Hepatocyte (in vitro differentiated cells): ENCODE measurements around the gene EIF4G3. TPM values are rescaled to one million over a fixed set of nuclear protein-coding genes. Genes with fewer than 3 reads are reported as not detected.

ENCODE experiments used
- DNase-seq: peaks from one replicate; pipeline ENCODE4 v3.0.0-alpha.2; 2016; ENCODE audit warnings: low spot score
- H2AFZ ChIP-seq: fragments of 200-600 bp; sonication (generic); 2 replicates; pipeline ENCODE4 v1.6.0; 2016; ENCODE audit warnings: antibody characterized with exemption, mild to moderate bottlenecking
- H3K27ac ChIP-seq: fragments of 200-600 bp; sonication (generic); 2 replicates; pipeline ENCODE4 v1.5.1; 2016; ENCODE audit warnings: mild to moderate bottlenecking
- H3K27me3 ChIP-seq: fragments of 200-600 bp; sonication (generic); 2 replicates; pipeline ENCODE4 v1.6.1; 2016
- H3K36me3 ChIP-seq: fragments of 200-600 bp; sonication (generic); replicated peaks from 2 replicates; pipeline ENCODE4 v1.5.1; 2016; ENCODE audit warnings: low read depth; ENCODE audit not compliant: insufficient read depth
- H3K4me1 ChIP-seq: fragments of 200-600 bp; sonication (generic); 2 replicates; pipeline ENCODE4 v1.5.1; 2016; ENCODE audit warnings: mild to moderate bottlenecking, moderate library complexity; ENCODE audit not compliant: insufficient read depth
- H3K4me2 ChIP-seq: fragments of 200-600 bp; sonication (generic); 2 replicates; pipeline ENCODE4 v1.6.0; 2016
- H3K4me3 ChIP-seq: fragments of 200-600 bp; sonication (generic); 2 replicates; pipeline ENCODE4 v1.5.1; 2016; ENCODE audit warnings: mild to moderate bottlenecking
- H3K79me2 ChIP-seq: fragments of 200-600 bp; sonication (generic); 2 replicates; pipeline ENCODE4 v1.6.0; 2017; ENCODE audit warnings: mild to moderate bottlenecking
- H3K9me2 ChIP-seq: fragments of 200-600 bp; sonication (generic); replicated peaks from 2 replicates; pipeline ENCODE4 v1.6.0; 2017; ENCODE audit warnings: mild to moderate bottlenecking; ENCODE audit not compliant: insufficient read depth
- H3K9me3 ChIP-seq: fragments of 200-600 bp; sonication (generic); 2 replicates; pipeline ENCODE4 v1.5.1; 2016; ENCODE audit warnings: low read depth, mild to moderate bottlenecking
- H4K20me1 ChIP-seq: fragments of 200-600 bp; sonication (generic); 2 replicates; pipeline ENCODE4 v1.6.0; 2016; ENCODE audit warnings: mild to moderate bottlenecking; ENCODE audit not compliant: insufficient read depth, poor library complexity, severe bottlenecking
- EZH2 ChIP-seq: fragments of 200-600 bp; sonication (generic); IDR thresholded peaks from 2 replicates; pipeline ENCODE4 v1.6.1; 2016; ENCODE audit warnings: antibody characterized with exemption, mild to moderate bottlenecking, borderline replicate concordance
- EZH2phosphoT487 ChIP-seq: fragments of 200-600 bp; sonication (generic); IDR thresholded peaks from one replicate; pipeline ENCODE4 v1.6.1; 2018; ENCODE audit warnings: antibody characterized with exemption, mild to moderate bottlenecking, low read depth, moderate library complexity; ENCODE audit not compliant: unreplicated experiment, severe bottlenecking
- WGBS: methylation state at CpG from one replicate; pipeline ENCODE4 v1.1.6; 2016; ENCODE audit warnings: low lambda C conversion rate; ENCODE audit errors: missing lambda C conversion rate; 5-methylcytosine and 5-hydroxymethylcytosine counted together
- polyA plus RNA-seq: library from polyadenylated mRNA; unstranded; fragments of >200 nt; fragmentation: Nextera tagmentation; extraction: Ambion mirVana; gene quantifications from 2 replicates; pipeline ENCODE4 v1.2.1, GENCODE V29; 2016
- total RNA-seq: library from RNA; depleted of rRNA; stranded (reverse); fragments of >200 nt; gene quantifications from 2 replicates; pipeline ENCODE4 v1.2.3, GENCODE V29; 2014
- TF ChIP-seq, protein P1 (sequence below): fragments of 200-600 bp; sonication (generic); IDR thresholded peaks from 2 replicates; pipeline ENCODE4 v1.5.1; 2016; ENCODE audit warnings: antibody characterized with exemption, mild to moderate bottlenecking; ENCODE audit not compliant: poor library complexity

EIF4G3 gene
- total and polyA plus RNA-seq, 2 experiments from 2014 or later = 33.4 to 42.2 TPM

DNA sequence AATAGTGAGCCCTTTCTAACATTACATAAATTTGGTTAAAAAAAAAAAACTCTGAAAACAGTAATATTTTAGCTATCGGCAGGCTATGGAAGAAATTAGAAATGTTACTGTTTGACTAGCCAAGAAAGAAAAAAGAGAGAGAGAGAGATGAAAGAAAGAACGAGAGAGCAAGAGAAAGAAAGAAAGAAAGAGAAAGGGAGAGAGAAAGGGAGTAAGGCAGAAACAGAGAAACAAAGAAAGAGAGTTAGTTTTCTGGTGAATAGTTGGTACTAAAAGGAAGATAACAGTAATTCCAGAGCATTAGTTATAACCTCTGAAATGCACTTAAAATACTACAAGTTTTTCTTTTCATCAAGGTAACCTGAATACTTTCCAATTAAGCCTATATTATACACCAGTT is 229.3 kb downstream of the EIF4G3 start:
- TF ChIP-seq EZH2 (no peak), EZH2phosphoT487 (no peak)
- TF ChIP-seq, protein P1, sequence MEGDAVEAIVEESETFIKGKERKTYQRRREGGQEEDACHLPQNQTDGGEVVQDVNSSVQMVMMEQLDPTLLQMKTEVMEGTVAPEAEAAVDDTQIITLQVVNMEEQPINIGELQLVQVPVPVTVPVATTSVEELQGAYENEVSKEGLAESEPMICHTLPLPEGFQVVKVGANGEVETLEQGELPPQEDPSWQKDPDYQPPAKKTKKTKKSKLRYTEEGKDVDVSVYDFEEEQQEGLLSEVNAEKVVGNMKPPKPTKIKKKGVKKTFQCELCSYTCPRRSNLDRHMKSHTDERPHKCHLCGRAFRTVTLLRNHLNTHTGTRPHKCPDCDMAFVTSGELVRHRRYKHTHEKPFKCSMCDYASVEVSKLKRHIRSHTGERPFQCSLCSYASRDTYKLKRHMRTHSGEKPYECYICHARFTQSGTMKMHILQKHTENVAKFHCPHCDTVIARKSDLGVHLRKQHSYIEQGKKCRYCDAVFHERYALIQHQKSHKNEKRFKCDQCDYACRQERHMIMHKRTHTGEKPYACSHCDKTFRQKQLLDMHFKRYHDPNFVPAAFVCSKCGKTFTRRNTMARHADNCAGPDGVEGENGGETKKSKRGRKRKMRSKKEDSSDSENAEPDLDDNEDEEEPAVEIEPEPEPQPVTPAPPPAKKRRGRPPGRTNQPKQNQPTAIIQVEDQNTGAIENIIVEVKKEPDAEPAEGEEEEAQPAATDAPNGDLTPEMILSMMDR = no peak
- 88% methylated on average over 2 of the region's 2 CpGs for WGBS
- no peaks in the 10 kb centered on the region for H3K36me3 ChIP-seq
- H3K27ac ChIP-seq = no peak overlapping the region
- no peaks in the 10 kb centered on the region for H3K9me3 ChIP-seq
- H3K79me2 ChIP-seq = no peaks in the 10 kb centered on the region
- H3K4me3 ChIP-seq = no peak overlapping the region
- no peaks in the 10 kb centered on the region for H3K4me1 ChIP-seq
- no peaks in the 10 kb centered on the region for H4K20me1 ChIP-seq
- no peak overlapping the region for H3K4me2 ChIP-seq
- no peak overlapping the region for H2AFZ ChIP-seq
- DNase-seq = no peak
- no peaks in the 10 kb centered on the region for H3K9me2 ChIP-seq
- H3K27me3 ChIP-seq = no peaks in the 10 kb centered on the region

DNA sequence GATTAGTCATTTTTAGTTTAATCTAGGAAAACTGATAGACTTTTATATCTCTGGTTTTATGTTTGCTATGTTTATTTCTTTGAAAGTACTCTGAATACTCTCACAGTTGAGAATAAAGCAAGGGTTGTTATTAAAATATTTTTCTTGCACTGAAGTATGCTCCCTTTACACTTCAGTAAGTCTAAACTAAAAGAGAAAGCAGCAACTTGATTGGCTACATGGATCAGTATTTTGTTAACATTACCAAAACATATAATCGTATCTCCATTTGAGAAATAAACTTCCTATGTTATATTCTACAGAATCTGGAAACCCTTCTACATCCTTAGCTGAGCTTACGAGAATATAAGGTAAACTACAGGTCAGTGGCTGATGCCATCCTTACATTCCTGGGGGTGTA is 240.1 kb downstream of the EIF4G3 start:
- Histone ChIP-seq H3K27me3 (no peaks in the 10 kb centered on the region), H3K4me3 (no peak overlapping the region), H4K20me1 (no peaks in the 10 kb centered on the region), H3K27ac (no peak overlapping the region), H3K79me2 (no peaks in the 10 kb centered on the region), H3K4me2 (no peak overlapping the region), H2AFZ (no peak overlapping the region), H3K36me3 (no peaks in the 10 kb centered on the region), H3K9me3 (no peaks in the 10 kb centered on the region), H3K4me1 (no peaks in the 10 kb centered on the region), H3K9me2 (no peaks in the 10 kb centered on the region)
- 88% methylated on average over 2 of the region's 2 CpGs for WGBS
- no peak for DNase-seq
- no peak for TF ChIP-seq EZH2
- TF ChIP-seq, protein P1 = no peak

DNA sequence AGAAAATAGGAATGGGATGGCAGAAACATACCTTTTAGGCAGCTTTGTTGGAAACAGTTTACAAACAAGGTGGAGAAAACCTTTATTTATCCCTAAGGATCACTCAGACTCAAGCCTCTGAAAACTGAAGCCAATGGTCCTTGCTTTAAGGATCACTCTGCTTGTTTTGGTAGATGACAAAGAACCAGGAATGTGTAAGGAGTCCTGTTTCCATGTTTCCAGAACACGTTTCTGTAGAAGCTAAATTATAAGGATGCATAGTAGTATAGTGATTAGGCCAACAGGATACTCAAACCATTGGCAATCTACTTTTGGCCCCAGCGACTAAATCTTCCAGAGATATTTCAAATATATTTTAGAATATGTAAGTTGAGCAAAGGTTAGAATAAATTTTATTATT is 240.5 kb downstream of the EIF4G3 start:
- H2AFZ ChIP-seq = no peak overlapping the region
- H3K4me3 ChIP-seq = no peak overlapping the region
- no peaks in the 10 kb centered on the region for H3K4me1 ChIP-seq
- H3K27ac ChIP-seq = no peak overlapping the region
- 94% methylated on average over 2 of the region's 2 CpGs for WGBS
- no peaks in the 10 kb centered on the region for H3K36me3 ChIP-seq
- no peak for DNase-seq
- H3K9me3 ChIP-seq = no peaks in the 10 kb centered on the region
- H3K9me2 ChIP-seq = no peaks in the 10 kb centered on the region
- no peaks in the 10 kb centered on the region for H3K27me3 ChIP-seq
- H3K79me2 ChIP-seq = no peaks in the 10 kb centered on the region
- H3K4me2 ChIP-seq = no peak overlapping the region
- no peak for TF ChIP-seq EZH2
- TF ChIP-seq, protein P1 = no peak
- TF ChIP-seq EZH2phosphoT487 = no peak
- H4K20me1 ChIP-seq = no peaks in the 10 kb centered on the region

DNA sequence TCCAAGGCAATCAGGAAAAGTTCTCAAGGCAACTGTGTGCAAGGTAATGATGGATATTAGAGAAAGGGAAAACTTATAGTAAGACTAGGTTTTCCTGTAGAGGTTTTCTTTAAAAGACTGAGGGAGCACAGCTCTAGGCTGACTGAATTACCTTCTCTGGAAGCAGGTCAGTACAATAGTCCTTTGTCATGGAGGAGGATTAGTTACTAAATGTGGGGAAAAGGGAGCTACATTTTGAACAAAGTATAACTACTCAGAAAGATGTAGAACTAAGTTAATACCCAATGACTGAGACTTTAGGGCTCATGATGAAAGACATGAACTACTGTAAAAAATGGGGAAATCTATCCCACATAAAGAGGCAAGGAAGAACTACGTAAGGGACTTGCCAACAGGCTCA is 241.0 kb downstream of the EIF4G3 start:
- no peak for TF ChIP-seq EZH2
- WGBS = 96% methylated on average over 1 of the region's 1 CpG

More for the DNA sequence above, 241.0 kb downstream of the EIF4G3 start:
- no peaks in the 10 kb centered on the region for H4K20me1 ChIP-seq
- H2AFZ ChIP-seq = no peak overlapping the region
- H3K27me3 ChIP-seq = no peaks in the 10 kb centered on the region
- H3K27ac ChIP-seq = no peak overlapping the region
- H3K9me3 ChIP-seq = no peaks in the 10 kb centered on the region
- no peak overlapping the region for H3K4me2 ChIP-seq
- H3K9me2 ChIP-seq = no peaks in the 10 kb centered on the region
- H3K4me1 ChIP-seq = no peaks in the 10 kb centered on the region
- no peak overlapping the region for H3K4me3 ChIP-seq
- H3K79me2 ChIP-seq = no peaks in the 10 kb centered on the region
- no peak for DNase-seq
- no peaks in the 10 kb centered on the region for H3K36me3 ChIP-seq
